Measurements from ENCODE around the gene GUCA2B.

The GUCA2B gene

GRCh38 chr1:42201986-42202385 lies 48.8 kb downstream of the GUCA2B start:
- Histone ChIP-seq H3K27me3 (ENCODE audit: insufficient read depth, poor library complexity, severe bottlenecking) (no peaks in the 10 kb centered on the region), H3K4me3 (replicated peaks; ENCODE audit: insufficient read depth, low read length) (no peak overlapping the region), H3K27ac (replicated peaks) (no peak overlapping the region)
- TF ChIP-seq GABPA (IDR thresholded peaks at IDR 0.05; ENCODE audit: low read depth) (no peak), REST (IDR thresholded peaks at IDR 0.05; ENCODE audit: insufficient replicate concordance, low read depth) (no peak)
- no peak for DNase-seq (ENCODE audit: low read depth in 1 of 2, low spot score in 1 of 2)
